ENCODE measurements around the gene ARHGEF3.

Gene ARHGEF3, protein sequence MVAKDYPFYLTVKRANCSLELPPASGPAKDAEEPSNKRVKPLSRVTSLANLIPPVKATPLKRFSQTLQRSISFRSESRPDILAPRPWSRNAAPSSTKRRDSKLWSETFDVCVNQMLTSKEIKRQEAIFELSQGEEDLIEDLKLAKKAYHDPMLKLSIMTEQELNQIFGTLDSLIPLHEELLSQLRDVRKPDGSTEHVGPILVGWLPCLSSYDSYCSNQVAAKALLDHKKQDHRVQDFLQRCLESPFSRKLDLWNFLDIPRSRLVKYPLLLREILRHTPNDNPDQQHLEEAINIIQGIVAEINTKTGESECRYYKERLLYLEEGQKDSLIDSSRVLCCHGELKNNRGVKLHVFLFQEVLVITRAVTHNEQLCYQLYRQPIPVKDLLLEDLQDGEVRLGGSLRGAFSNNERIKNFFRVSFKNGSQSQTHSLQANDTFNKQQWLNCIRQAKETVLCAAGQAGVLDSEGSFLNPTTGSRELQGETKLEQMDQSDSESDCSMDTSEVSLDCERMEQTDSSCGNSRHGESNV

DNA sequence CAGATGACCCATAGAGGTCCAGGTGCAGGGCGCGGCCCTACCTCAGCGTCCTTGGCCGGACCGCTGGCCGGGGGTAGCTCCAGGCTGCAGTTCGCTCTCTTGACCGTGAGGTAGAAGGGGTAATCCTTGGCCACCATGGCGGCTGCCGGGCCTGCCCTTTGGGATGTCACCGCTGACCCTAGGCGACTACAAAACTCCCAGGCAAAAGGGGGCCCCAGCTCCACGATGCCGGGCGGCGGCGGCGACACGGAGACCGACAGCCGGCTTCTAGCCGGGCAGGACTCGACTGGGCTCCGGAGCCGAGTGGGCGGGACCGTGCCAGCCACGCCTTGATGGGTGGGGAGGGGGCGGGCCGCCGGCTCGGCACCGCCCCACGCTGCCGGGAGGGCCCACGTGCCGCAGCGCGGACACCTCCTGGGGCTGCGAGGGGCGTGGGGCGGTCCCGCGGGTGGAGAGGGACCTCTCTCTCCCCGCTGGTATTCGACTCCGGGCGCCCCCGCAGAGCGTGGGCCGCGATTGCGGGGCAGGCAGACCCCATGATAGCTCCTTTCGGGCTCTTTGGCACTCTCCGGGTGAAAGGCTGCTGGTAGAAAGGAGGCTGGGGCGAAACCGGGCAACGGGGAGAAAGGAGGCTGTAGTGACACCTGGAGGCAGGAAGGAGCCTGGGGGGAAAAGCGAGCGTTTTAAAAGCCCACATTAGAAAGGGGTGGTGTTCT is at the start of gene ARHGEF3:
ARHGEF3 (minus strand) TSS at position 288 of the 716 bp plus-strand sequence; CDS start at position 137, 151 bp downstream.
- Histone ChIP-seq H3K4me2 (peak within 1 kb of the TSS; percentile 77 to 99 (median 92)), H3K4me3 (peak within 1 kb of the TSS; percentile 54 to 90 (median 67)), H3K9me3 (replicated peaks in 1 of 11) (no peaks in the 10 kb centered on the region), H3K36me3 (peaks cover 0 to 13% (median 0%) of the 10 kb centered on the region in 11 experiments; a peak in 1 of 22 replicates), H3K27me3 (peaks cover 0 to 30% (median 28%) of the 10 kb centered on the region in 11 experiments; a peak in 18 of 22 replicates), H3K4me1 (peaks cover 9 to 48% (median 26%) of the 10 kb centered on the region in 10 experiments; a peak in 18 of 20 replicates), H3K9ac (peak within 1 kb of the TSS; percentile 53 to 85 (median 71)), H3K27ac (peak within 1 kb of the TSS in 7 of 11 experiments; percentile 11 to 63 (median 44); a peak in 9 of 22 replicates), H4K20me1 (peaks cover 0 to 36% (median 0%) of the 10 kb centered on the region in 11 experiments; a peak in 7 of 22 replicates)
- TF ChIP-seq Cebpa-rat (IDR thresholded peaks at IDR 0.05): no peak

DNA sequence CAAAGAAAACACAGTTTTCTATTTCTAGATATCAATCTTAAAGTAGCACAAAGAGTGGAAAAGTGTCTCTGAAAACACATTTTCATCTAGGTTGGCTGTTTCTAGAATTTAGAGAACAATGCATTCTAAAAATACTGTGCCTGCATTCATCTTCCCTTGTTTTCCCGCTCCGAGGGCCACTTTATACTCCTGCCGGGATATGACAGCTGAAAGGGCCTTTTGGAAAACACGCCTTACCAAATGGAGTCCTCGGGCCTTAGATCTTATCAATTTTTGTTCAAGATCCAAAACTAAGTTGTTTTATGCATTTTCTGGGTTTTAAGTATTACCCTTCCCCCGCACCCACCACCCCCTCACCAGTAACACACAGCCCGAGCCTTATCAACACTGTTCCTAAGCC is 47.9 kb upstream of the ARHGEF3 start:
- Histone ChIP-seq H3K9me3 (replicated peaks in 1 of 11) (peaks cover 0 to 7% (median 4%) of the 10 kb centered on the region in 11 experiments; a peak in 2 of 22 replicates), H3K27me3 (no peaks in the 10 kb centered on the region), H3K9ac (no peak overlapping the region), H4K20me1 (no peaks in the 10 kb centered on the region), H3K27ac (no peak overlapping the region), H3K4me1 (no peaks in the 10 kb centered on the region), H3K36me3 (no peaks in the 10 kb centered on the region; a peak in 1 of 22 replicates), H3K4me2 (no peak overlapping the region), H3K4me3 (no peak overlapping the region)
- TF ChIP-seq Cebpa-rat (IDR thresholded peaks at IDR 0.05): no peak

DNA sequence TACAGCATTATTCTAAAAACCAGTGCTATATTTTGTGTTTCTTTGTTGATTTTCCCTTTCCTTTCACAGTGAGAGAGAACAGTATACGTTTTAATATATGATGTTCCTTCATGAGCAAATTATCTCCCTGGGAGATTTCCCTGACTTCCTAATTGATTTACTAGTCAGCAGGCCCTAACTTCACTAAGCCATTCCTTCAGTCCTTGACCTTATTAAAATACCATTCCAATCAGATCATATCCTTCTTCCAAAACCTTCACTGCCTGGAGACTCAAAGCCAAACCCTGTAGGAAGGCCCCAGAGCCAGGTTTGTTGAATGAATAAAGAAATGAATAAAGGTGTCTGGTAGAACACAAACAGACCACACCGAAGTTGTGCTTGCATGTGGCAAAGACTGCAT is 43.8 kb upstream of the ARHGEF3 start:
- peaks cover 0 to 18% (median 0%) of the 10 kb centered on the region in 11 experiments; a peak in 4 of 22 replicates for H3K27me3 ChIP-seq
- H4K20me1 ChIP-seq: no peaks in the 10 kb centered on the region
- peaks cover 0 to 8% (median 0%) of the 10 kb centered on the region in 10 experiments; a peak in 6 of 20 replicates for H3K4me1 ChIP-seq
- peaks cover 0 to 9% (median 4%) of the 10 kb centered on the region in 11 experiments; a peak in 2 of 22 replicates for H3K9me3 ChIP-seq (replicated peaks in 1 of 11)
- no peaks in the 10 kb centered on the region; a peak in 1 of 22 replicates for H3K36me3 ChIP-seq
- H3K4me3 ChIP-seq: no peak overlapping the region
- H3K9ac ChIP-seq: no peak overlapping the region
- no peak overlapping the region for H3K4me2 ChIP-seq
- no peak overlapping the region for H3K27ac ChIP-seq
- no peak for TF ChIP-seq Cebpa-rat (IDR thresholded peaks at IDR 0.05)

DNA sequence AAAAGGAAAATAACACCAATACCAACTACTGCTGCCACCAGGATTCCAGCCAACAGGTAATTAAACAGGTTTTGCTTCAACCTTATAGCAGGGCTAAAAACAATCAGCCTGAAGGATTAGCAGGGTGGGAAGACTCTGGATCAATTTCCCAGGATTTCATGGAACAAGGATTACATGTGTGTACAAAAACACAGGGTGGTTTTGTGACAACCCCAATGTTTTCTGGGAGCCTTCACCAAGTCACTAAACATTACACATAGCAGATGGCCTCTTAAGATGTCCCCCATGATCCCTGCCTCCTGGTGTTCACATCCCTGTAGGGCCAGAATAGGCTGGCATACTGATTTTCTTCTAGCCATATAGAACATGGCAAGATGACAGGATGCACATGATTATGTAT is 42.8 kb upstream of the ARHGEF3 start:
- H3K4me1 ChIP-seq: peaks cover 0 to 8% (median 0%) of the 10 kb centered on the region in 10 experiments; a peak in 6 of 20 replicates
- no peak overlapping the region for H3K27ac ChIP-seq
- no peaks in the 10 kb centered on the region; a peak in 1 of 22 replicates for H3K36me3 ChIP-seq
- H3K9ac ChIP-seq: no peak overlapping the region
- H3K27me3 ChIP-seq: peaks cover 0 to 28% (median 0%) of the 10 kb centered on the region in 11 experiments; a peak in 4 of 22 replicates
- no peak overlapping the region for H3K4me2 ChIP-seq
- H3K9me3 ChIP-seq (replicated peaks in 1 of 11): peaks cover 0 to 9% (median 4%) of the 10 kb centered on the region in 11 experiments; a peak in 2 of 22 replicates
- TF ChIP-seq Cebpa-rat (IDR thresholded peaks at IDR 0.05): no peak
- H4K20me1 ChIP-seq: no peaks in the 10 kb centered on the region
- no peak overlapping the region for H3K4me3 ChIP-seq

DNA sequence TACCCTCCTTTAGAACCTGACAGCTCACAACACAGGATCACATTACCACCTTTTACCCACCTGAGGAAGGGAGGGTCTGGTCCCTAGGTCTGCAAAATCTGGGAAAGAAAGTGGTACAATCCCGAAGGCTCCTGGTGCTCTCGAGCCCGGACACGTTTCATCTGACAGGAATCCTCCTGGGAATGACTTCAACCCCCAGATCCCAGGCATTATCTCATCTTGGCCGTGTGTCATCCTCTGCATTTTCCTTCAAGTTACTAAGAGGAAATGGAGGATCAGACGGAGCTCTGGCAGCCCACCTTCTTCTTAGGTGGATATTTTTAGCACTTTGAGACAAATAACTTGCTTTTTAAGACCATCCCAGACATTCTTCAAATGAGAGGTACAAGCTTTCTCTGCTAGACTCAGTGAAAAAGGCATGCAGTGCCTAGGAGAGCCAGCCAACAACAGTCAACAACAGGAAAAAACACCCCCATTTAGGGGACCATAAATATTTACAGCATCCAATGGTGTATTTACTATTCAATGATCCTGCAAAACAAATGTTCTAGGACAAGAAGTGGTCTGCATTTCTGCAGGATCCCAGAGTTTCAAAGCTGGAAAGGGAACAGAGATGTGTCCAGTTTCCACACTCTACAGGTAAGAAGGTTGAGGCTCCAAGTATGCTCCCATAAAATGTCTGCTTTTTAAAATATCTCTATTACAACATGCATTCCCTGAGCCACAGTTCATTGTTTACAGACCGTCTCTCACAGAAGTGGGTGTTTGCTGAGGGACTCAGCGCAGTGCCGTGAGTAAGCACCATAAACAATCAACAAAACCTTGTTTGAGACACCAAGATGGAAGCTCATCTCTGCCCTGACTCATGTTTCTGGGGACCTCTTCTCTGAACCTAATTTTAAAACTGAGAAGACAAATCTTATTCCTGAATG is 38.3 kb upstream of the ARHGEF3 start:
- Histone ChIP-seq H3K4me3 (no peak overlapping the region), H3K27me3 (peaks cover 0 to 59% (median 0%) of the 10 kb centered on the region in 11 experiments; a peak in 7 of 22 replicates), H3K27ac (no peak overlapping the region), H4K20me1 (no peaks in the 10 kb centered on the region), H3K4me2 (no peak overlapping the region), H3K36me3 (no peaks in the 10 kb centered on the region), H3K9ac (no peak overlapping the region), H3K4me1 (peaks cover 0 to 14% (median 6%) of the 10 kb centered on the region in 10 experiments; a peak in 8 of 20 replicates), H3K9me3 (replicated peaks in 1 of 11) (peaks cover 0 to 6% (median 3%) of the 10 kb centered on the region in 11 experiments; a peak in 2 of 22 replicates)
- TF ChIP-seq Cebpa-rat (IDR thresholded peaks at IDR 0.05): no peak

DNA sequence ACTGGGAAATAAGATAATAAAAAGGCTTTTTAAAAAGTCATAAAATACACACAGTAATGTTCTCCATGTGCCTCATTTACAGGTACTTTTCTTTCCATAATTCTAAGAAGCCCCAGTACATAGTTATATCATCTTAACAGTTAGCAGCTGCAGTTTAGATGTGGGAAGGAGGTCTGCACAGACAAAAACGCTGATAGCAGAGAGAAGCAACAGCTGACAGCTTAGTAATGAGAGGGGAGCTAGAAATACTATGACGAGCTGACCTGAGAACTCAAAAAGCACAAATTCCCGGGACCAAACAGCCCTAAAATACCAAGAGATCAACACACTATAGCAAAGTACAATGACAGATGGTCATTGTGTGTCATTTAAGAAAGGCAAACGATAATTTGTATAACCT is 36.7 kb upstream of the ARHGEF3 start:
- Histone ChIP-seq H3K9me3 (replicated peaks in 1 of 11) (no peaks in the 10 kb centered on the region), H3K4me1 (peaks cover 4 to 19% (median 10%) of the 10 kb centered on the region in 10 experiments), H3K9ac (no peak overlapping the region), H3K4me3 (no peak overlapping the region), H3K27me3 (peaks cover 0 to 71% (median 0%) of the 10 kb centered on the region in 11 experiments; a peak in 7 of 22 replicates), H3K27ac (no peak overlapping the region), H3K4me2 (no peak overlapping the region), H3K36me3 (no peaks in the 10 kb centered on the region), H4K20me1 (no peaks in the 10 kb centered on the region)
- no peak for TF ChIP-seq Cebpa-rat (IDR thresholded peaks at IDR 0.05)

DNA sequence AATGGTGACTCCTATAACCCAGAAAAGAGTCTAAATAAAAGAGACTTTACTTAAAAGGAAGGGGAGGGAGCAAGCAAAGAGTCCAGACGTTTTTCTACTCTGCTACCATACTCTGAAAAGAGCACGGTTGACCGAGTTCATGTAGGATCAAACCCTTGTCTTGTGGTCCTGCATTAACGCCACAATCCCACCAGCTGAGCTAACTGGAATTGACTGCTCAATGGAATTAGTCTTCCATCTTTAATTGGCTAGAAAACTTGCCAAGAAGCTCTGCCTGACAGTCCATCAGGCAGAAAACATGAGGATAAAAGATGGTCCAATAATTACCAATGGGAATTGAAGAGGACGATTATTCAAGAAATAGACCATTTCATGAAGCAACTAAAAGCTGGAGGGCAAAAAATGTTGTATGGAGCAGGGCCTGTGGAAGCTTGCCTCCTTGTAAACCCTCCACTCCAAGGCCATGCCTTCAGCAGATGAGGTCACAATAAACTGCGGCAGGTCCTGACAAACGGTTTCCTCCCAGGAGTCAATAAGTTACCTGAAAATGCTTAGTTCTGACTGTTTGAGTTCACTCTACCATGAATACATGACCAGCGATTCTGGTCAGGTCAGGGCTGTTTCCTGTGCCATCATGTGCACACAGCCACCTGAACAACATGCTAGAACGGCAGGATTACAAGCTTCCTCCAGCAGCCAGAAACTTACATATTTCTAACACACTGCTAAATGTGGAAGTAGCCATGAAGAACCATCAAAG is 35.6 kb upstream of the ARHGEF3 start:
- Histone ChIP-seq H3K9ac (no peak overlapping the region), H3K27me3 (peaks cover 0 to 68% (median 0%) of the 10 kb centered on the region in 11 experiments; a peak in 7 of 22 replicates), H4K20me1 (no peaks in the 10 kb centered on the region), H3K4me2 (peak overlapping the region in 3 of 11 experiments; percentile 3 to 19 (median 10); a peak in 2 of 22 replicates), H3K4me3 (no peak overlapping the region), H3K4me1 (peaks cover 7 to 30% (median 15%) of the 10 kb centered on the region in 10 experiments; a peak in 19 of 20 replicates), H3K27ac (no peak overlapping the region), H3K9me3 (replicated peaks in 1 of 11) (no peaks in the 10 kb centered on the region), H3K36me3 (no peaks in the 10 kb centered on the region)
- no peak for TF ChIP-seq Cebpa-rat (IDR thresholded peaks at IDR 0.05)

Data from BLaER1 treated with 17β-estradiol and CSF1 and Interleukin-3, amounts not matched to agents 10 nM and 100 nM (cell line).